Mesendoderm (in vitro differentiated cells): Measurements from ENCODE around the gene TTBK1.

Experiments
- DNase-seq: peaks from one replicate; pipeline ENCODE4 v3.0.0; 2013
- H2AK5ac ChIP-seq: 2 replicates; pipeline ENCODE4 v1.6.1; 2013; ENCODE audit warnings: low read length, inconsistent platforms
- H2BK120ac ChIP-seq: 2 replicates; pipeline ENCODE4 v1.6.1; 2013; ENCODE audit warnings: low read depth, mild to moderate bottlenecking, low read length, moderate library complexity, mixed read lengths
- H2BK15ac ChIP-seq: replicated peaks from 2 replicates; pipeline ENCODE4 v1.6.1; 2013; ENCODE audit warnings: low read depth, mild to moderate bottlenecking, moderate library complexity
- H2BK5ac ChIP-seq: 2 replicates; pipeline ENCODE4 v1.6.1; 2013; ENCODE audit warnings: low read length, inconsistent platforms
- H3K18ac ChIP-seq: 2 replicates; pipeline ENCODE4 v1.6.1; 2013; ENCODE audit warnings: mild to moderate bottlenecking, low read length, mixed read lengths
- H3K23ac ChIP-seq: one replicate; pipeline ENCODE4 v1.6.1; 2013; ENCODE audit warnings: low read length
- H3K27ac ChIP-seq: 2 replicates; pipeline ENCODE4 v1.5.1; 2013; ENCODE audit warnings: low read depth, mild to moderate bottlenecking, inconsistent platforms, low read length, moderate library complexity
- H3K27me3 ChIP-seq: 2 replicates; pipeline ENCODE4 v1.6.1; 2013; ENCODE audit warnings: low read length, control low read depth, mild to moderate bottlenecking, inconsistent platforms; ENCODE audit not compliant: insufficient read depth, poor library complexity
- H3K36me3 ChIP-seq: 2 replicates; pipeline ENCODE4 v1.6.1; 2013; ENCODE audit warnings: low read length, inconsistent platforms; ENCODE audit not compliant: control insufficient read depth, insufficient read depth
- H3K4ac ChIP-seq: one replicate; pipeline ENCODE4 v1.6.1; 2013; ENCODE audit warnings: low read depth, mild to moderate bottlenecking, low read length, moderate library complexity
- H3K4me1 ChIP-seq: 2 replicates; pipeline ENCODE4 v1.6.1; 2013; ENCODE audit warnings: low read depth, low read length, inconsistent platforms; ENCODE audit not compliant: control insufficient read depth
- H3K4me2 ChIP-seq: 2 replicates; pipeline ENCODE4 v1.6.1; 2013; ENCODE audit warnings: low read length
- H3K4me3 ChIP-seq: 2 replicates; pipeline ENCODE4 v1.5.1; 2013; ENCODE audit warnings: mild to moderate bottlenecking, low read length
- H3K56ac ChIP-seq: one replicate; pipeline ENCODE4 v1.6.1; 2013; ENCODE audit warnings: low read length
- H3K79me1 ChIP-seq: 2 replicates; pipeline ENCODE4 v1.6.1; 2013; ENCODE audit warnings: low read length, inconsistent platforms
- H3K79me2 ChIP-seq: 2 replicates; pipeline ENCODE4 v1.6.1; 2013; ENCODE audit warnings: mild to moderate bottlenecking, low read length; ENCODE audit not compliant: control insufficient read depth, insufficient read depth
- H3K9ac ChIP-seq: 2 replicates; pipeline ENCODE4 v1.6.1; 2013; ENCODE audit warnings: low read length, inconsistent platforms
- H4K5ac ChIP-seq: one replicate; pipeline ENCODE4 v1.6.1; 2013; ENCODE audit warnings: low read length
- H4K8ac ChIP-seq: one replicate; pipeline ENCODE4 v1.6.1; 2013; ENCODE audit warnings: low read depth, mild to moderate bottlenecking, control low read depth, low read length, moderate library complexity
- WGBS: extraction: QIAGEN DNeasy Blood & Tissue Kit; methylation state at CpG from one replicate; pipeline ENCODE4 v1.1.7; 2013; ENCODE audit warnings: low lambda C conversion rate, missing lambda C conversion rate; ENCODE audit not compliant: insufficient coverage; ENCODE audit errors: extremely low coverage; 5-methylcytosine and 5-hydroxymethylcytosine counted together

Gene TTBK1

DNA sequence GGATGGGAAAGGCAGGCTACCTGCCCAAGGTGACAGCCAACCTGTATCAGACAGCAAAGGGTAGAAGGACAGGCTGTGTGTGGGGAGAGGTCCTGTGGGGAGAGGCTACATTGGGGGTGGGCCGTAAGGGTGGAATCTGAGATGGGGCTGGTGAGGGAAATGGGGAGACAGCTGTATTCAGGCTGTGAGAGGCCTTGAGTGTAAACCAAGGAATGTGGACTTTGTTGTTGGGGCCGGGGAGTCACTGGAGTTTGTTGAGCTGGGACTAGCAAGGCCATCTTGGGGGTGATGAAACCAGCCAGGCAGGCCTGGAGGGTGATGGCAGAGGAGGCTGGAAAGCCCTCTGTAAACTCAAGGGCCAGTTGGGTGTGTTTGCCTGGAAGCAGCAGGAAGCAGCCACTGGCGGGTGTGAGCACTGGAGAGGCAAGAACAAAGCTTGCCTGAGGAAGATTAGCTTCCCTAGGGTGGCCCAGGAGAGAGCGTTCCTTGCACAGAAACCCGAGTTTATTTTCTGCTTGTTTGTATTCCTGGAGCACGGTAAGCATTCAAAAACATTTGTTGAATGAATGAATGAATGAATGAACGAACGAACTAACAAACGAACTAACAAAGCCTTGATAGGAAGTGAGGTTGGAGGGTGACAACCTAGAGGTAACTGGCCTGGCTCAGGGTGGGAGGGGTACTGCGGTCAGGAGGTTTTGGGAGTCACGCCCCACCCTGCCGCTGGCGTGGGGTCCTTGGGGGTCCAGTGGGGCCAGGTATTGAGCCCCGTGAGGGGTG, 18.9 kb downstream of the TTBK1 start:
- Histone ChIP-seq H2BK5ac (no peak overlapping the region), H3K56ac (no peak overlapping the region), H4K5ac (no peak overlapping the region), H2BK120ac (no peak overlapping the region), H2BK15ac (no peak overlapping the region), H3K23ac (no peak overlapping the region), H3K4me2 (no peak overlapping the region), H3K4me1 (peaks cover 2% of the 10 kb centered on the region), H3K18ac (no peak overlapping the region), H3K9ac (no peak overlapping the region), H3K79me2 (no peaks in the 10 kb centered on the region), H2AK5ac (no peak overlapping the region), H3K27me3 (no peaks in the 10 kb centered on the region), H3K79me1 (no peaks in the 10 kb centered on the region), H4K8ac (no peak overlapping the region), H3K36me3 (no peaks in the 10 kb centered on the region), H3K4me3 (no peak overlapping the region), H3K27ac (no peak overlapping the region), H3K4ac (no peak overlapping the region)
- no peak for DNase-seq
- no CpG with 5 or more reads among the region's 14 CpGs for WGBS

DNA sequence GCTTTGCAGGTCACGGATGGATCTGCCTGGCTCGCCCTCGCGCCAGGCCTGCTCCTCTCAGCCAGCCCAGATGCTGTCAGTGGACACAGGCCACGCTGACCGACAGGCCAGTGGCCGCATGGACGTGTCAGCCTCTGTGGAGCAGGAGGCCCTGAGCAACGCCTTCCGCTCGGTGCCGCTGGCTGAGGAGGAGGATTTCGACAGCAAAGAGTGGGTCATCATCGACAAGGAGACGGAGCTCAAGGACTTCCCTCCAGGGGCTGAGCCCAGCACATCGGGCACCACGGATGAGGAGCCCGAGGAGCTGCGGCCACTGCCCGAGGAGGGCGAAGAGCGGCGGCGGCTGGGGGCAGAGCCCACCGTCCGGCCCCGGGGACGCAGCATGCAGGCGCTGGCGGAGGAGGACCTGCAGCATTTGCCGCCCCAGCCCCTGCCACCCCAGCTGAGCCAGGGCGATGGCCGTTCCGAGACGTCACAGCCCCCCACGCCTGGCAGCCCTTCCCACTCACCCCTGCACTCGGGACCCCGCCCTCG, 19.6 kb downstream of the TTBK1 start:
- Histone ChIP-seq H3K18ac (no peak overlapping the region), H4K5ac (no peak overlapping the region), H3K23ac (no peak overlapping the region), H3K9ac (no peak overlapping the region), H3K4me2 (no peak overlapping the region), H3K4me1 (peaks cover 7% of the 10 kb centered on the region), H3K4me3 (no peak overlapping the region), H3K79me1 (no peaks in the 10 kb centered on the region), H2BK5ac (no peak overlapping the region), H3K56ac (no peak overlapping the region), H2AK5ac (no peak overlapping the region), H3K27me3 (no peaks in the 10 kb centered on the region), H3K4ac (no peak overlapping the region), H2BK120ac (no peak overlapping the region), H3K27ac (no peak overlapping the region), H3K36me3 (no peaks in the 10 kb centered on the region), H4K8ac (no peak overlapping the region), H2BK15ac (no peak overlapping the region), H3K79me2 (no peaks in the 10 kb centered on the region)
- no CpG with 5 or more reads among the region's 39 CpGs for WGBS
- DNase-seq: no peak

DNA sequence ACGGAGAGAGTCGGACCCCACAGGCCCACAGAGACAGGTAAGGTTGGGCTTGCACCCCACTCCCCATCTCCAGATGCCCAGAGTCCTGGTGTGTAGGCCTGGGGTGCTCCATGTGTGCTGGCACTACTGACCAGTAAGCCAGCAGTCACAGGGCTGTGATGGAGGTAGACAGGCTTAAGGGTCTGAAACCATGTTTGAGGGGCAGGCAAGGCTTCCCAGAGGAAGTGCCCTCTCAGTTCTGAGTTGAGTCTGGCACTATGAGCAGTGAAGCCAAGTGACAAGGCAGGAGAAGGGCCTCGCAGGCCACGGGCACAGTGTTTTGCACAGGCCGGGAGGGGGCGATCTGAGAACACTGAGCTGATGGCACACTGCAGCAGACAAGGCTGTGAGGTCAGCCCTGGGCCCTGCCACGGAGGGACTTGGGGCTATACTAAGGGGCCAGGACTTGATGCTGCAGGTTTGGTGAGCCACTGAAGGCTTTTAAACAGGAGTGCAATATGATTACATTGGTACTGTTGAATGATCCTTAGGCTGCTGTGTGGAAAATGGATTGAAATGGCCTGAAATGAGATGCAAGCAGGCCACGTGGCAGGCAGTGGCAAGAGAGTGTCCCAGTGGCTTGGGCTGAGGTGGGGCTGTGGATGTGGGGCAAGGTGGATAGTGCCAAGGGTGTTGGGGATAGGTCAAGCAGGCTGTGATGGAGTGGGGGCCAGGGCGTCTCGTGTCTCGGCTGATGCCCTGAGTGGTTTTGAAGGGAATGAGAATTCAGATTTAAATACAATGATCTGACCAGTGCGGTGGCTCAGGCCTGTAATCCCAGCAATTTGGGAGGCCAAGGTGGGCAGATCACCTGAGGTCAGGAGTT, 20.3 kb downstream of the TTBK1 start:
- DNase-seq: peak; percentile 86
- no CpG with 5 or more reads among the region's 12 CpGs for whole genome bisulfite sequencing
- Histone ChIP-seq H3K23ac (no peak overlapping the region), H3K4me3 (no peak overlapping the region), H2BK5ac (no peak overlapping the region), H2AK5ac (no peak overlapping the region), H4K5ac (no peak overlapping the region), H3K79me2 (no peaks in the 10 kb centered on the region), H3K4me2 (no peak overlapping the region), H3K9ac (no peak overlapping the region), H3K27ac (no peak overlapping the region), H3K4ac (no peak overlapping the region), H3K36me3 (no peaks in the 10 kb centered on the region), H3K79me1 (no peaks in the 10 kb centered on the region), H3K4me1 (peaks cover 11% of the 10 kb centered on the region), H3K18ac (no peak overlapping the region), H3K56ac (no peak overlapping the region), H4K8ac (no peak overlapping the region), H2BK120ac (no peak overlapping the region), H2BK15ac (no peak overlapping the region), H3K27me3 (no peaks in the 10 kb centered on the region)

DNA sequence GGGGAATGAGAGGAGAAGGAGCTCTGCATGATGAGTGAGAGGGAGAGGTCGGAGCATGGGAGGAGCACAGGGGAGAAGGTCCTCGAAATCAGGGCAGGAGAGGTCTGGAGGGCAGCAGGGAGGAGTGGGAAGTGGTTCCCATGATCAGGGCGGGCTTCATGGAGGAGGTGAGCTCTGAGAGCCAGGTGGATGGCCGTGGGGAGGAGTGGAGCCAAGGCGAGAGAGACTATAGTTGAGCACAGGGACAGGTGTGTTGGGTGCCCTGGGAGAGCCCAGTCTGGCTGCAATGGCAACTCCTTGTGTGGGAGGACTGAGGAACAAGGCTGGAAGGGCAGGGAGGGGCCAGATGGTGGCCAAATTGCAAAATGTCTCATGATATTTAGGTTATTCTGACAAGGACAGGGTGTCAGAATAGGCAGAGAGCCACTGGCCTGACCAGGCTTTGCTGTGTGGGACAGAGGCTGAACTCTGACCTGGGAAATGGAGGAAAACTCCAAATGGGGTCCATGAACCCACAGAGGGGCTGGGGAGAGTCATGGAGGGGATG, 21.4 kb downstream of the TTBK1 start:
- DNase-seq: no peak
- no peak overlapping the region for H2BK15ac ChIP-seq
- H4K5ac ChIP-seq: no peak overlapping the region
- H3K36me3 ChIP-seq: no peaks in the 10 kb centered on the region
- WGBS: no CpG with 5 or more reads among the region's 5 CpGs
- H3K4me3 ChIP-seq: no peak overlapping the region
- H3K23ac ChIP-seq: no peak overlapping the region
- no peak overlapping the region for H2BK5ac ChIP-seq
- no peaks in the 10 kb centered on the region for H3K79me2 ChIP-seq
- no peaks in the 10 kb centered on the region for H3K27me3 ChIP-seq
- no peak overlapping the region for H2AK5ac ChIP-seq
- H3K18ac ChIP-seq: no peak overlapping the region
- H3K4ac ChIP-seq: no peak overlapping the region
- no peak overlapping the region for H3K9ac ChIP-seq
- no peak overlapping the region for H2BK120ac ChIP-seq
- no peak overlapping the region for H3K56ac ChIP-seq
- H4K8ac ChIP-seq: no peak overlapping the region
- H3K79me1 ChIP-seq: no peaks in the 10 kb centered on the region
- H3K4me2 ChIP-seq: no peak overlapping the region
- peaks cover 11% of the 10 kb centered on the region for H3K4me1 ChIP-seq
- no peak overlapping the region for H3K27ac ChIP-seq

DNA sequence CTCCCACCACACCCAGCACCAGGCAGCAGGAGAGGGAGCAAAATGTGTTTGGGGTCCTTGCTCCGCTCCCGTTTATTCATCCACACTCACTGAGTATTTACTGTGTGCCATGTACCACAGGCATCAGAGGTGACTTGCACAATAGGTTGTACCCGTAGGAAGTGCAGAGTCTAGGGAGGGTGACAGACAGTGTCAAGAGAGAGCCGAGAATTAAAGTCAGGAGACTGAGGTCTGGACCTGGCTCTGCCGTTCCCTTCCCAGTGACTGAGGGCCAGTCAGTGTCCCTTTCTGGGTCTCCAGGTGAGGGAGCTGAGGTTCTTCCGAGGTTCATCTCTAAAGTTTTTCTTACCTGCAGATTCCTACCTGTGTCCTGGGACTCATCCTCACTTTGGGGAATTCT, 22.3 kb downstream of the TTBK1 start:
- no peak overlapping the region for H3K4ac ChIP-seq
- no peak overlapping the region for H3K9ac ChIP-seq
- H2BK15ac ChIP-seq: no peak overlapping the region
- no peak overlapping the region for H3K4me3 ChIP-seq
- H4K8ac ChIP-seq: no peak overlapping the region
- no peaks in the 10 kb centered on the region for H3K36me3 ChIP-seq
- WGBS: no CpG with 5 or more reads among the region's 6 CpGs
- no peaks in the 10 kb centered on the region for H3K79me2 ChIP-seq
- H3K23ac ChIP-seq: no peak overlapping the region
- DNase-seq: no peak
- H3K79me1 ChIP-seq: no peaks in the 10 kb centered on the region
- no peak overlapping the region for H2BK120ac ChIP-seq
- H3K27ac ChIP-seq: no peak overlapping the region
- no peak overlapping the region for H4K5ac ChIP-seq
- no peaks in the 10 kb centered on the region for H3K27me3 ChIP-seq
- peaks cover 11% of the 10 kb centered on the region for H3K4me1 ChIP-seq
- H3K18ac ChIP-seq: no peak overlapping the region
- no peak overlapping the region for H2BK5ac ChIP-seq
- no peak overlapping the region for H2AK5ac ChIP-seq
- no peak overlapping the region for H3K56ac ChIP-seq
- no peak overlapping the region for H3K4me2 ChIP-seq
